GM20000 (cell line): ENCODE measurements around the gene RNASE7.
"Not testable (repeated sequence)": the region's sequence is repeated elsewhere in the genome, so short reads cannot be mapped to it uniquely, and the experiment has no call there.

Source experiments
- DNase-seq: peaks from one replicate; pipeline ENCODE4 v3.0.0; 2012; ENCODE audit warnings: low spot score
- TF ChIP-seq, protein P1 (sequence below): IDR thresholded peaks from 2 replicates; pipeline ENCODE4 v1.5.1; 2012; ENCODE audit warnings: mild to moderate bottlenecking, control low read depth; ENCODE audit errors: extremely low read depth, missing control alignments

RNASE7 gene

DNA sequence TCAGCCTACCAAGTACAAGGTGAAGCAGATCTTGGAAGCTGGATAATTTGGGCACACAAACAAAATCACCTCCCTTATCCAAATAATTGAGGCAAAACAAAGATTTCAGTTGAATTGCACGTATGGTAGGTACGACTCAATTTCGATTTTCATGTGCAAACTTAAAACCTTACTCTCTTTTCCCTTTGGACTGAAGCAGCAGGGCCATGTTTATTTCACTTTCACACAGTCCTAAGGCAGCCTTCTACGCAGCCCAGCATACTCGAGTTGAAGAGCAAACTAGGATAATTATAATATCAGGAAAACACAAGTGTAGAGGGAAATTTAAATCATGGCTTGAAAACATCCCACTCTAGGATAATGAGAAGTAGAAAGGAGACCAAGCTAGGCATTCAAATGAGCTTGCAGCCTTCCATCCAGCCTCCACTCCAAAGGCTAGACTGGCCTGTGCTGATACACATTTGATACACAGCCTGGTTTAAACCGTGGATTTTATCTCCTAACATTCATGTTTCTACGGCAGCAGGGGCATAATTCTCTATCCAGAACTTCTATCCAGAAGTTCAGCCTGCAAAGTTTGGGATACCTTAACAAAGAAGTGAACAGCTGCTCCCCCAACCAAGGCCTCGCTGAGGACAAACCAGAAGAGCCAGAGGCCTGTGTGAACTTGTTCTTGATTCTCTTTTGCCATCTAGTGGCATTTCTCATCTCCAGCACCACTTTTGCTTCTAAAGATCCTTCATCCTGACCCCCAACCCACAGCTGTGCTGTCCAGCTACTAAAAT, 2.4 kb upstream of the RNASE7 start:
- DNase-seq = peak; percentile 58
- TF ChIP-seq, protein P1, sequence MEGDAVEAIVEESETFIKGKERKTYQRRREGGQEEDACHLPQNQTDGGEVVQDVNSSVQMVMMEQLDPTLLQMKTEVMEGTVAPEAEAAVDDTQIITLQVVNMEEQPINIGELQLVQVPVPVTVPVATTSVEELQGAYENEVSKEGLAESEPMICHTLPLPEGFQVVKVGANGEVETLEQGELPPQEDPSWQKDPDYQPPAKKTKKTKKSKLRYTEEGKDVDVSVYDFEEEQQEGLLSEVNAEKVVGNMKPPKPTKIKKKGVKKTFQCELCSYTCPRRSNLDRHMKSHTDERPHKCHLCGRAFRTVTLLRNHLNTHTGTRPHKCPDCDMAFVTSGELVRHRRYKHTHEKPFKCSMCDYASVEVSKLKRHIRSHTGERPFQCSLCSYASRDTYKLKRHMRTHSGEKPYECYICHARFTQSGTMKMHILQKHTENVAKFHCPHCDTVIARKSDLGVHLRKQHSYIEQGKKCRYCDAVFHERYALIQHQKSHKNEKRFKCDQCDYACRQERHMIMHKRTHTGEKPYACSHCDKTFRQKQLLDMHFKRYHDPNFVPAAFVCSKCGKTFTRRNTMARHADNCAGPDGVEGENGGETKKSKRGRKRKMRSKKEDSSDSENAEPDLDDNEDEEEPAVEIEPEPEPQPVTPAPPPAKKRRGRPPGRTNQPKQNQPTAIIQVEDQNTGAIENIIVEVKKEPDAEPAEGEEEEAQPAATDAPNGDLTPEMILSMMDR = peak; percentile 57

DNA sequence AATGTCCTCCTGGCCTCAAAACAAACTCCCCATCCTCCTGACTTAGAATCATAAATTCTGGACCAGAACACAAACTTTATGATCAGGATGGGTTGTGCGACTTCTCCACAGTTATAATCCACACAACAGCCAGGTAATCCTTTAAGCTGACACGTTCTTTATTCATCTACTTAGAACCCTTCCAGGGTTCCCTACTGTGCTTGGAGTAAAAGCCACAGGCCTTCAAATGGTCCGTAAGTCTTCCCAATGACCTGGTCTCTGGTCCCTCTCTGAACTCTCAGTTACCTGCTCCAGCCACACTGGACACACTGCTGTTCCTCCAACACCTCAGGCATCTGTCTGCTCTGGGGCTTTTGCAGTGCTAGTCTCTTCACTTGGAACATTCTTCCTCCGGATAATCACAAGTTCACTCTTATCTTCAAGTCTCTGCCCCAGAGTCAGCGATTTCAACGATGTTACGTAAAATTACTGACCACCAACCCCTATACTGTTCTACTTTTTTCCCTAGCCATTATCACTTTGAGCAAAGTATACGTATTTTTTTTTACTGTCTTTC, 1.7 kb upstream of the RNASE7 start:
- TF ChIP-seq, protein P1 = no peak
- no peak for DNase-seq

DNA sequence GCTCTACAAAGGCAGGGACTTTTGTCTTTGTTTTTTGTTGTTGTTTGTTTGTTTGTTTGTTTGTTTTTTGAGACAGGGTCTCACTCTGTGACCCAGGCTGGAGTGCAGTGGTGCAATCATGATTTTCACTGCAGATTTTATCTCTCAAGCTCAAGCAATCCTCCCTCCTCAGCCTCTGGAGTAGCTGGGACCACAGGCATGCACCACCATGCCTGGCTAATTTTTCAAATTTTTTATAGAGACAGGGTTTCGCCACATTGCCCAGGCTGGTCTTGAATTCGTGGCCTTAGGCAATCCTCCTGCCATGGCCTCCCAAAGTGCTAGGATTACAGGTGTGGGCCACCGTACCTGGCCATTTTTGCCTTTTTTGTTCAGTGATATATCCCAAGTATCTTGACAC, 1.2 kb upstream of the RNASE7 start:
- DNase-seq = not testable (repeated sequence)

DNA sequence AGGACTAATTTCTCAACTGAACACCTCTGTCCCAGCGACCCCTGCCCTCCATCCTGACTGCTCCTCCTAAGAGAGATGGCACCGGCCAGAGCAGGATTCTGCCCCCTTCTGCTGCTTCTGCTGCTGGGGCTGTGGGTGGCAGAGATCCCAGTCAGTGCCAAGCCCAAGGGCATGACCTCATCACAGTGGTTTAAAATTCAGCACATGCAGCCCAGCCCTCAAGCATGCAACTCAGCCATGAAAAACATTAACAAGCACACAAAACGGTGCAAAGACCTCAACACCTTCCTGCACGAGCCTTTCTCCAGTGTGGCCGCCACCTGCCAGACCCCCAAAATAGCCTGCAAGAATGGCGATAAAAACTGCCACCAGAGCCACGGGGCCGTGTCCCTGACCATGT, 756 bp downstream of the RNASE7 start:
- TF ChIP-seq, protein P1 = no peak
- no peak for DNase-seq

DNA sequence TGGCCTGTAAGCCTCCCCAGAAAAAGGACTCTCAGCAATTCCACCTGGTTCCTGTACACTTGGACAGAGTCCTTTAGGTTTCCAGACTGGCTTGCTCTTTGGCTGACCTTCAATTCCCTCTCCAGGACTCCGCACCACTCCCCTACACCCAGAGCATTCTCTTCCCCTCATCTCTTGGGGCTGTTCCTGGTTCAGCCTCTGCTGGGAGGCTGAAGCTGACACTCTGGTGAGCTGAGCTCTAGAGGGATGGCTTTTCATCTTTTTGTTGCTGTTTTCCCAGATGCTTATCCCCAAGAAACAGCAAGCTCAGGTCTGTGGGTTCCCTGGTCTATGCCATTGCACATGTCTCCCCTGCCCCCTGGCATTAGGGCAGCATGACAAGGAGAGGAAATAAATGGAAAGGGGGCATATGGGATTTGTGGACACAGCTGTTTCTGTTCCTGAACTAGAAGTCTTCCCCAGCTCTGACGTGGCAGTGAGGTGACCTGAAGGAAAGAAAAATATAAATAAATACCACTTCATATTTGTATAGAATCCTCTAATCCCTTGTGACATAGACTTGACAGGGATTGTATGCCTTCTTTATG, 1.3 kb downstream of the RNASE7 start:
- DNase-seq = no peak
- TF ChIP-seq, protein P1 = no peak

DNA sequence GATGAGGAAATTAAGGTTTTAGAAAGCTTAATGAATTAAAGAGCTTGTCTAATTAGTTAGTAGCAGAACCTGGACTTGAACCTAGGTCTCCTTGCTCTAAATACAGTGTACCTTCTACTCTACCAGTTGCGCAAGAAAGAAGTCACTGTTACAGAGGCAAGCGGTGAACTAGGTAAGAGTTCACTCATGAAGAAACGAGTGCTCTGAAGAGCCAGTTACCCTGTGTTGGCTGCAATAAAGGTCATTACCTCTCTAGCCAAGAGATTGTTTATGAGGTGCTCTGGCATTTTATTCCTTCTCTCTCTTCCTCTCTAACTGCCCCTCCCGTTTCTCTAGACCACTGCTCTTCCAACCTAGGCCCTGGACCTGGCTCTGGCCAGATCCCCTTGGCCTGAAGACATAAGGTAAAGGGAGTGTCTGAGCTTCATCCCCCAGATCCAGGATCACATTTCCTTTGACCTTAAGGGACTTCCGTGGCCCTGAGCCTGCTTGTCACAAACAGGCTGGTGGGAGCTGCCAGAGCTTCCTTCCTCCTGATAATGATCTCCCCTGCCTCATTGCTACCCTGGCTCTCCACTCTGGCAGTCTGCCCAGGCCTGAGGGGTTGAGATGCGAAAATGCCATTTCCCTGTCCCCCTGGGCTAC, 1.9 kb downstream of the RNASE7 start:
- TF ChIP-seq, protein P1 = no peak
- DNase-seq = no peak

DNA sequence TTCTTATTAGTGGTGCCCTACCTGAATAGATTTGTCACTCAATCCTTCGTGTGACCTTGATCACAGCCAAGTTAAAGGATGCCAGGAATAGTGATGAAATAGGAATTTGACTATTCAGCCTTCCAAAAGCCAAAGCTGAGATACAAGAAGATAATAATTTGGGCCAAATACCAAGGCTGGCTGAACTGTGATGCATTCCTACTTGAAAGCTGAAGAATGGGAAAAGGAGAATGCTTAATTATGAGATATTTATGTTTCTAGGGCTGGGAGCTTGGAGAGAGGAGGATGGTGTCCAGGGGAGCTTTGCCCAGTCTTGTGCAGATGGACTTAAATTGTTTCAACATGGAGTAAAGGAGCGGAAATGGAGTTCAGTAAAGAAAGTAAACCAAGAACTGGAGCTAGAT, 5.2 kb downstream of the RNASE7 start:
- TF ChIP-seq, protein P1 = no peak
- no peak for DNase-seq
